HepG2 (cell line): ENCODE results near the gene C14orf119. TPM values are rescaled to one million over a fixed set of nuclear protein-coding genes. Genes with fewer than 3 reads are reported as not detected.

Experiments
- CC2D1A ChIP-seq: sonication (generic); formaldehyde crosslinking; IDR thresholded peaks from 2 replicates; pipeline ENCODE4 v1.8.1; 2023; ENCODE audit warnings: mild to moderate bottlenecking, missing genetic modification reagents
- DMTF1 ChIP-seq: sonication (generic); formaldehyde crosslinking; IDR thresholded peaks from 2 replicates; pipeline ENCODE4 v1.4.0; 2020; ENCODE audit warnings: mild to moderate bottlenecking, missing genetic modification reagents
- HOXA3 ChIP-seq: sonication (generic); formaldehyde crosslinking; IDR thresholded peaks from 2 replicates; pipeline ENCODE4 v1.5.0; 2020; ENCODE audit warnings: missing genetic modification reagents
- MIXL1 ChIP-seq: IDR thresholded peaks from 2 replicates; pipeline ENCODE4 v1.6.1; 2016
- NCOR1 ChIP-seq: fragments of 200-600 bp; sonication (generic); IDR thresholded peaks from 2 replicates; pipeline ENCODE4 v1.7.0; 2017; ENCODE audit warnings: antibody characterized with exemption, low read length, borderline replicate concordance
- RERE ChIP-seq: IDR thresholded peaks from 2 replicates; pipeline ENCODE4 v1.6.1; 2016; ENCODE audit warnings: low read depth, missing genetic modification reagents, missing compliant biosample characterization
- ZNF510 ChIP-seq: sonication (generic); formaldehyde crosslinking; IDR thresholded peaks from 2 replicates; pipeline ENCODE4 v1.4.0; 2020; ENCODE audit warnings: low read depth, mild to moderate bottlenecking, missing genetic modification reagents
- ZNF766 ChIP-seq: sonication (generic); formaldehyde crosslinking; IDR thresholded peaks from 2 replicates; pipeline ENCODE4 v1.5.0; 2020; ENCODE audit warnings: missing genetic modification reagents, borderline replicate concordance
- polyA plus RNA-seq, 8 experiments: library from polyadenylated mRNA; depleted of rRNA in 3 of 8; stranded (reverse) in 7 of 8; unstranded in 1 of 8; fragments of >200 nt; fragmentation: Illumina TruSeq in 4 of 8; extraction: Trizol in 4 of 8; gene quantifications; 2 replicates each; pipeline versions ENCODE4 v1.2.1 to v1.2.3, GENCODE V29; 2011 to 2016; ENCODE audit warnings: low read depth in 4 of 8, missing spikeins in 1 of 8, mixed read lengths in 1 of 8; ENCODE audit not compliant: insufficient read depth in 1 of 8
- total RNA-seq, 5 experiments: library from RNA; depleted of rRNA; stranded (reverse); fragments of >200 nt; fragmentation: Illumina TruSeq; extraction: Trizol; gene quantifications; 2 replicates each; pipeline ENCODE4 v1.2.3, GENCODE V29; 2016; ENCODE audit warnings: low read depth in 1 of 5
- TF ChIP-seq, protein P1 (sequence below): IDR thresholded peaks from 2 replicates; pipeline ENCODE4 v1.6.1; 2016; ENCODE audit warnings: missing compliant biosample characterization, missing genetic modification reagents, borderline replicate concordance
- TF ChIP-seq, protein P2 (sequence below): sonication (generic); formaldehyde crosslinking; IDR thresholded peaks from one replicate; pipeline ENCODE4 v1.5.1; 2020; ENCODE audit warnings: mild to moderate bottlenecking, missing genetic modification reagents; ENCODE audit errors: not compliant biosample characterization

C14orf119 gene
- total and polyA plus RNA-seq, 2 of the 13 experiments (the other 11 are each of a cell fraction or from before 2014, with no cell fraction given) = 117 to 206 TPM

GRCh38 chr14:23094666-23095195 is 574 bp upstream of the C14orf119 start, which contains the start of gene ACIN1 (continued):
- TF ChIP-seq ZNF510 (CRISPR knock-in tag) = peak; percentile 99
- peak; percentile 88; the same call in 1 of the 2 replicates for TF ChIP-seq DMTF1 (CRISPR knock-in tag)
- TF ChIP-seq, protein P1, sequence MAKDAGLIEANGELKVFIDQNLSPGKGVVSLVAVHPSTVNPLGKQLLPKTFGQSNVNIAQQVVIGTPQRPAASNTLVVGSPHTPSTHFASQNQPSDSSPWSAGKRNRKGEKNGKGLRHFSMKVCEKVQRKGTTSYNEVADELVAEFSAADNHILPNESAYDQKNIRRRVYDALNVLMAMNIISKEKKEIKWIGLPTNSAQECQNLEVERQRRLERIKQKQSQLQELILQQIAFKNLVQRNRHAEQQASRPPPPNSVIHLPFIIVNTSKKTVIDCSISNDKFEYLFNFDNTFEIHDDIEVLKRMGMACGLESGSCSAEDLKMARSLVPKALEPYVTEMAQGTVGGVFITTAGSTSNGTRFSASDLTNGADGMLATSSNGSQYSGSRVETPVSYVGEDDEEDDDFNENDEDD (CRISPR knock-in tag) = peak; percentile 70; the same call in 1 of the 2 replicates
- peak; percentile 33; the same call in 1 of the 2 replicates for TF ChIP-seq RERE (CRISPR knock-in tag)
- no peak for TF ChIP-seq NCOR1
- TF ChIP-seq MIXL1 (CRISPR knock-in tag) = peak; percentile 79; the same call in 1 of the 2 replicates
- peak; percentile 97 for TF ChIP-seq HOXA3
- peak; percentile 96 for TF ChIP-seq ZNF766
- no peak; the same call in 1 of the 2 replicates for TF ChIP-seq CC2D1A (CRISPR knock-in tag)
- TF ChIP-seq, protein P2, sequence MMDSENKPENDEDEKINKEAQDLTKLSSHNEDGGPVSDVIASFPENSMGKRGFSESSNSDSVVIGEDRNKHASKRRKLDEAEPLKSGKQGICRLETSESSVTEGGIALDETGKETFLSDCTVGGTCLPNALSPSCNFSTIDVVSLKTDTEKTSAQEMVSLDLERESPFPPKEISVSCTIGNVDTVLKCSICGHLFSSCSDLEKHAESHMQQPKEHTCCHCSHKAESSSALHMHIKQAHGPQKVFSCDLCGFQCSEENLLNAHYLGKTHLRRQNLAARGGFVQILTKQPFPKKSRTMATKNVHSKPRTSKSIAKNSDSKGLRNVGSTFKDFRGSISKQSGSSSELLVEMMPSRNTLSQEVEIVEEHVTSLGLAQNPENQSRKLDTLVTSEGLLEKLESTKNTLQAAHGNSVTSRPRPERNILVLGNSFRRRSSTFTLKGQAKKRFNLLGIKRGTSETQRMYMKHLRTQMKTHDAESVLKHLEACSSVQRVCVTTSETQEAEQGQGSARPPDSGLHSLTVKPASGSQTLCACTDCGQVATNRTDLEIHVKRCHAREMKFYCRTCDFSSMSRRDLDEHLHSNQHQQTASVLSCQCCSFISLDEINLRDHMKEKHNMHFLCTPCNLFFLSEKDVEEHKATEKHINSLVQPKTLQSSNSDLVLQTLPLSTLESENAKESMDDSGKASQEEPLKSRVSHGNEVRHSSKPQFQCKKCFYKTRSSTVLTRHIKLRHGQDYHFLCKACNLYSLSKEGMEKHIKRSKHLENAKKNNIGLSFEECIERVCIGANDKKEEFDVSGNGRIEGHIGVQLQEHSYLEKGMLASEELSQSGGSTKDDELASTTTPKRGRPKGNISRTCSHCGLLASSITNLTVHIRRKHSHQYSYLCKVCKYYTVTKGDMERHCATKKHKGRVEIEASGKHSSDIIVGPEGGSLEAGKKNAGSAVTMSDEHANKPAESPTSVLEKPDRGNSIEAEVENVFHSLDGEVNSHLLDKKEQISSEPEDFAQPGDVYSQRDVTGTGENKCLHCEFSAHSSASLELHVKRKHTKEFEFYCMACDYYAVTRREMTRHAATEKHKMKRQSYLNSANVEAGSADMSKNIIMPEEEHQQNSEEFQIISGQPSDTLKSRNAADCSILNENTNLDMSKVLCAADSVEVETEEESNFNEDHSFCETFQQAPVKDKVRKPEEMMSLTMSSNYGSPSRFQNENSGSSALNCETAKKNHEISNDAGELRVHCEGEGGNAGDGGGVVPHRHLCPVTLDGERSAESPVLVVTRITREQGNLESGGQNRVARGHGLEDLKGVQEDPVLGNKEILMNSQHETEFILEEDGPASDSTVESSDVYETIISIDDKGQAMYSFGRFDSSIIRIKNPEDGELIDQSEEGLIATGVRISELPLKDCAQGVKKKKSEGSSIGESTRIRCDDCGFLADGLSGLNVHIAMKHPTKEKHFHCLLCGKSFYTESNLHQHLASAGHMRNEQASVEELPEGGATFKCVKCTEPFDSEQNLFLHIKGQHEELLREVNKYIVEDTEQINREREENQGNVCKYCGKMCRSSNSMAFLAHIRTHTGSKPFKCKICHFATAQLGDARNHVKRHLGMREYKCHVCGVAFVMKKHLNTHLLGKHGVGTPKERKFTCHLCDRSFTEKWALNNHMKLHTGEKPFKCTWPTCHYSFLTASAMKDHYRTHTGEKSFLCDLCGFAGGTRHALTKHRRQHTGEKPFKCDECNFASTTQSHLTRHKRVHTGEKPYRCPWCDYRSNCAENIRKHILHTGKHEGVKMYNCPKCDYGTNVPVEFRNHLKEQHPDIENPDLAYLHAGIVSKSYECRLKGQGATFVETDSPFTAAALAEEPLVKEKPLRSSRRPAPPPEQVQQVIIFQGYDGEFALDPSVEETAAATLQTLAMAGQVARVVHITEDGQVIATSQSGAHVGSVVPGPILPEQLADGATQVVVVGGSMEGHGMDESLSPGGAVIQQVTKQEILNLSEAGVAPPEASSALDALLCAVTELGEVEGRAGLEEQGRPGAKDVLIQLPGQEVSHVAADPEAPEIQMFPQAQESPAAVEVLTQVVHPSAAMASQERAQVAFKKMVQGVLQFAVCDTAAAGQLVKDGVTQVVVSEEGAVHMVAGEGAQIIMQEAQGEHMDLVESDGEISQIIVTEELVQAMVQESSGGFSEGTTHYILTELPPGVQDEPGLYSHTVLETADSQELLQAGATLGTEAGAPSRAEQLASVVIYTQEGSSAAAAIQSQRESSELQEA = peak; percentile 92
